Thyroid gland (tissue), 4 donors: Measurements from ENCODE around the gene PNMA6E.

Experiments used
- POLR2A ChIP-seq, 2 donors: fragments of 450-650 bp; IDR thresholded peaks; one replicate each; pipeline ENCODE4 v1.6.1; 2017; ENCODE audit warnings: antibody characterized with exemption in 2 of 2, mild to moderate bottlenecking in 2 of 2, moderate library complexity in 1 of 2
- TF ChIP-seq, protein P1 (sequence below), 6 experiments: fragments of 200-600 bp in 3 of 6; fragments of 450-650 bp in 3 of 6; sonication (generic) in 3 of 6; IDR thresholded peaks; one replicate each; pipeline ENCODE4 v1.5.1; 2016 to 2019; ENCODE audit warnings: antibody characterized with exemption in 6 of 6, mild to moderate bottlenecking in 2 of 6, inconsistent platforms in 1 of 6, moderate library complexity in 1 of 6

GRCh38 chrX:153416781-153417450 lies 15.8 kb upstream of the PNMA6E start:
- TF ChIP-seq, protein P1, sequence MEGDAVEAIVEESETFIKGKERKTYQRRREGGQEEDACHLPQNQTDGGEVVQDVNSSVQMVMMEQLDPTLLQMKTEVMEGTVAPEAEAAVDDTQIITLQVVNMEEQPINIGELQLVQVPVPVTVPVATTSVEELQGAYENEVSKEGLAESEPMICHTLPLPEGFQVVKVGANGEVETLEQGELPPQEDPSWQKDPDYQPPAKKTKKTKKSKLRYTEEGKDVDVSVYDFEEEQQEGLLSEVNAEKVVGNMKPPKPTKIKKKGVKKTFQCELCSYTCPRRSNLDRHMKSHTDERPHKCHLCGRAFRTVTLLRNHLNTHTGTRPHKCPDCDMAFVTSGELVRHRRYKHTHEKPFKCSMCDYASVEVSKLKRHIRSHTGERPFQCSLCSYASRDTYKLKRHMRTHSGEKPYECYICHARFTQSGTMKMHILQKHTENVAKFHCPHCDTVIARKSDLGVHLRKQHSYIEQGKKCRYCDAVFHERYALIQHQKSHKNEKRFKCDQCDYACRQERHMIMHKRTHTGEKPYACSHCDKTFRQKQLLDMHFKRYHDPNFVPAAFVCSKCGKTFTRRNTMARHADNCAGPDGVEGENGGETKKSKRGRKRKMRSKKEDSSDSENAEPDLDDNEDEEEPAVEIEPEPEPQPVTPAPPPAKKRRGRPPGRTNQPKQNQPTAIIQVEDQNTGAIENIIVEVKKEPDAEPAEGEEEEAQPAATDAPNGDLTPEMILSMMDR (IDR thresholded peaks at IDR 0.05): no peak
- no peak for TF ChIP-seq POLR2A (IDR thresholded peaks at IDR 0.05)
